ENCODE measurements around the gene ACOT8.

- TF ChIP-seq ZFP30 (CRISPR knock-in tag; IDR thresholded peaks at IDR 0.05), result no peak
- TF ChIP-seq ZFP3 (CRISPR knock-in tag; IDR thresholded peaks at IDR 0.05), result no peak
- TF ChIP-seq, protein P1, sequence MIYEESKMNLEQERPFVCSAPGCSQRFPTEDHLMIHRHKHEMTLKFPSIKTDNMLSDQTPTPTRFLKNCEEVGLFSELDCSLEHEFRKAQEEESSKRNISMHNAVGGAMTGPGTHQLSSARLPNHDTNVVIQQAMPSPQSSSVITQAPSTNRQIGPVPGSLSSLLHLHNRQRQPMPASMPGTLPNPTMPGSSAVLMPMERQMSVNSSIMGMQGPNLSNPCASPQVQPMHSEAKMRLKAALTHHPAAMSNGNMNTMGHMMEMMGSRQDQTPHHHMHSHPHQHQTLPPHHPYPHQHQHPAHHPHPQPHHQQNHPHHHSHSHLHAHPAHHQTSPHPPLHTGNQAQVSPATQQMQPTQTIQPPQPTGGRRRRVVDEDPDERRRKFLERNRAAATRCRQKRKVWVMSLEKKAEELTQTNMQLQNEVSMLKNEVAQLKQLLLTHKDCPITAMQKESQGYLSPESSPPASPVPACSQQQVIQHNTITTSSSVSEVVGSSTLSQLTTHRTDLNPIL (CRISPR knock-in tag; IDR thresholded peaks at IDR 0.05; ENCODE audit: low read depth), result no peak
- TF ChIP-seq CSDC2 (CRISPR knock-in tag; IDR thresholded peaks at IDR 0.05), result no peak
- no peak for TF ChIP-seq BACH2 (CRISPR knock-in tag; IDR thresholded peaks at IDR 0.05; ENCODE audit: borderline replicate concordance)
- TF ChIP-seq PPARA (CRISPR knock-in tag; IDR thresholded peaks at IDR 0.05; ENCODE audit: borderline replicate concordance), result no peak
- TF ChIP-seq, protein P2, sequence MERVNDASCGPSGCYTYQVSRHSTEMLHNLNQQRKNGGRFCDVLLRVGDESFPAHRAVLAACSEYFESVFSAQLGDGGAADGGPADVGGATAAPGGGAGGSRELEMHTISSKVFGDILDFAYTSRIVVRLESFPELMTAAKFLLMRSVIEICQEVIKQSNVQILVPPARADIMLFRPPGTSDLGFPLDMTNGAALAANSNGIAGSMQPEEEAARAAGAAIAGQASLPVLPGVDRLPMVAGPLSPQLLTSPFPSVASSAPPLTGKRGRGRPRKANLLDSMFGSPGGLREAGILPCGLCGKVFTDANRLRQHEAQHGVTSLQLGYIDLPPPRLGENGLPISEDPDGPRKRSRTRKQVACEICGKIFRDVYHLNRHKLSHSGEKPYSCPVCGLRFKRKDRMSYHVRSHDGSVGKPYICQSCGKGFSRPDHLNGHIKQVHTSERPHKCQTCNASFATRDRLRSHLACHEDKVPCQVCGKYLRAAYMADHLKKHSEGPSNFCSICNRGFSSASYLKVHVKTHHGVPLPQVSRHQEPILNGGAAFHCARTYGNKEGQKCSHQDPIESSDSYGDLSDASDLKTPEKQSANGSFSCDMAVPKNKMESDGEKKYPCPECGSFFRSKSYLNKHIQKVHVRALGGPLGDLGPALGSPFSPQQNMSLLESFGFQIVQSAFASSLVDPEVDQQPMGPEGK (CRISPR knock-in tag; IDR thresholded peaks at IDR 0.05; ENCODE audit: borderline replicate concordance), result no peak
These were observed 4.9 kb downstream of the ACOT8 start for GRCh38 chr20:45852326-45852725.

Measured in SK-N-SH treated with all-trans-retinoic acid at 6 μM for 48 hours (cell line).